HG02588 (cell line): Measurements from ENCODE around the gene SLC44A5.
"Not testable (repeated sequence)": the region's sequence is repeated elsewhere in the genome, so short reads cannot be mapped to it uniquely, and the experiment has no call there.

Source experiments
- ATAC-seq: cut with Tn5 transposase; IDR thresholded peaks from one replicate; pipeline ENCODE4 v1.9.1; 2021; ENCODE audit warnings: mild to moderate bottlenecking, moderate library complexity; ENCODE audit not compliant: unreplicated experiment

Gene SLC44A5

GRCh38 chr1:75469586-75470173, 141.2 kb downstream of the SLC44A5 start:
- ATAC-seq, result no peak

- ATAC-seq, result no peak
Observed at GRCh38 chr1:75461808-75462325, 149.0 kb downstream of the SLC44A5 start.

- ATAC-seq, result no peak
Observed at GRCh38 chr1:75449998-75450397, 160.9 kb downstream of the SLC44A5 start.

DNA sequence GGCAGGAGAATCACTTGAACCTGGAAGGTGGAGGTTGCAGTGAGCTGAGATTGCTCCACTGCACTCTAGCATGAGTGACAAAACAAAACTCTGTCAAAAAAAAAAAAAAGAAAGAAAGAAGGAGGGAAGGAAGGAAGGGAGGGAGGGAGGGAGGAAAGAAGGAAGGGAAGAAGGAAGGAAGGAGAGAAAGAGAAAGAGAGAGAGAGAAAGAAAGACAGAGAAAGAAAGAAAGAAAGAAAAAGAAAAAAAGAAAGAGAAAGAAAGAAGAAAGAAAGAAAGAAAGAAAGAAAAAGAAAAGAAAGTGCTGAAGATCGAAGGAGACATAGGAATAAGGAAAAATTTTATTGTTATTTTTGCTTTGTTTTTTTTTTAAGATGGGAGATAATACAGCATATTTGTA, 166.7 kb downstream of the SLC44A5 start:
- no peak for ATAC-seq

GRCh38 chr1:75440274-75440673, 170.6 kb downstream of the SLC44A5 start:
- ATAC-seq, result no peak

DNA sequence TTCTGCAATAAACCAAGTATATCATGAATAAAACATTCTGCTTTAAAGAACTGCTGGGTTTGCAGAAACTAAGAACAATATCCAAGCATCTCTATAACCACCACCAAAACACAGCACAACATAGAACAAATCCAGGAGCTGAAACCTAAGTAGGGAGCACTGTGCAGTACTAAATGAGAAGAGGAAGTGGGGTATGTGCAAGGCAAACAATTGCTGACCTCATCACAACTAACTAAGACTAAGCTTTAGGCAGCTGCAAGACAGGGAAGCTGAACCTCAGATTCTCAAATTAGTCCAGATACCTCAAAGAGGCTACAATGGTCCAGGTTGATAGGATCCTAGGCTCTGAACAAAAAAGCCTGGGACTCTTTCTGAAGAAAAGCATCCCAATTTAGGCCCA, 172.6 kb downstream of the SLC44A5 start:
- no peak for ATAC-seq

DNA sequence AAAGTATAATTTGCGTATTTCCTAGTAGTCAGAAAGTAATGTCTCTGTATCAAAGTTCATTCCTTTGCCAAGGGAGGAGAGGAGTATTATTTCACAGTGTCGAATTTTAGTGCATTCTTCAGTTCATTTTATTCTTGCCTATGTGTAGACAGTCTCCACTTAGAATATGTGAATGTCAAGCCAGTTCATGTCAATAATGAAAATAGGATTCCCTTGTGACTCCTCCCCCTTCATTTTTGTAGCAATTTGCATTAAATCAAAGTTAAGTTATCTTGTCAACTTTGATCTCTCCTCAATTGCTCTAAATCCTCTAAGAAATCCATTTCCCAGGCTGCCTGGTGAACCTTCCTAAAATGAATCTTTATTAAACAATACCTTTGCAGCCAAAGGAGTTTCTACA, 179.1 kb downstream of the SLC44A5 start:
- no peak for ATAC-seq

- ATAC-seq, result no peak
Observed at GRCh38 chr1:75430526-75430925, 180.4 kb downstream of the SLC44A5 start.

- ATAC-seq, result no peak
Observed at GRCh38 chr1:75426688-75427087, 184.2 kb downstream of the SLC44A5 start.

- ATAC-seq, result no peak
Observed at GRCh38 chr1:75425001-75425650, 185.8 kb downstream of the SLC44A5 start.

DNA sequence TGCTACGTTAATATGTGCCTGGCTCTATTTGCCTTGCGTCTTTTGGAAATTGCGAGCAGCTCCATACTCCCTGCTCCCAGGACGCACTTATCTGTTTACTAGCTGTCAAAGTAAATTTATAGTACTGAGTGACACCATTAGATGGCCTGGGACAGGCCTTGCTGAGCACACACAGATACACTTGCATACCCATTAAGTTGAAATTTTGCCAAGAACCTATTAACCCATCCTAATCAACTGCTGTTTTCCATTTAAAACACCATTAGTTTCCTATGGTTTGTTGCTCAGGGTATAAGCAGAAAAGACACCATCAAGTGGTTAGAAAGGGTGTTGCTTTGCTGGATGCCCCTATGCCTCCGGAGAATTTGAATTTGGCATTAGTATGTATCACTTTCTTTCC, 187.3 kb downstream of the SLC44A5 start:
- ATAC-seq, result no peak

DNA sequence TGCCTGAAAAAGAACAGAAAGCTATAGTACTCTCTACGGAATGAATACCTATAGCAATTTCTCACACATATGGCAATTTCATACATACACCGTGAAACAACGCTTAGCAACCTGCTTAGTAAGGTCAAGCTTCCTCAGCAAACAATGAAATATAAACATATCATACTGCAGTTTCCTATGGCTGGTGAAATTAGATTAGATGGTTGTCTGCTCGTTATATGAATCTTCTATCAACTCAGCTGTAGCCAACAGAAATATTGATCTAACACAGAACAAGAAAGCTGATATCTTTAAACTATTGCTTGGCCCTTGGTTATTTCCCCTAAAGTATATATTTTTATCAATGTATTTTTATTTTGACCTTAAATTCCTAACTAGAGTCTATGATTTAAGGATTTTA, 187.8 kb downstream of the SLC44A5 start:
- no peak for ATAC-seq

DNA sequence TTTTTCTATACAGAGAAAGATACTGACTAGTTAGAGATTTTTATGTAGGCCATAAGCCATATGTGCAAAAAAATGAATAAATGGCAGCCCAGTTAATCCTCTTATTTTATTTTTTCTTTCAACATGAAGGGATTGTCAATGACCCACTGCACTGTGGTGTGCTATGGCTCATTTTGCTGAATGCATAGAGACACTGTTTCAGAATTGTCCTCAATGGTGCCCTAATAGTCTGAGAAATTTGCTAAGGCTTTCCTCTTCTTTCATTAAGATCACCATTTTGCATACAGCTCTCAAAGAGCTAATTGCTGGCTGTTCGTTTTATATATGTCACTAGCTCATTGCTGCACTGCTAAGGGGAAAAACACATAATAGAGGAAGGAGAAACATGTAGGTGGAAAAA, 189.5 kb downstream of the SLC44A5 start:
- ATAC-seq, result no peak

GRCh38 chr1:75415187-75415586, 195.7 kb downstream of the SLC44A5 start:
- ATAC-seq, result no peak

GRCh38 chr1:75412616-75413015, 198.3 kb downstream of the SLC44A5 start:
- ATAC-seq, result no peak

DNA sequence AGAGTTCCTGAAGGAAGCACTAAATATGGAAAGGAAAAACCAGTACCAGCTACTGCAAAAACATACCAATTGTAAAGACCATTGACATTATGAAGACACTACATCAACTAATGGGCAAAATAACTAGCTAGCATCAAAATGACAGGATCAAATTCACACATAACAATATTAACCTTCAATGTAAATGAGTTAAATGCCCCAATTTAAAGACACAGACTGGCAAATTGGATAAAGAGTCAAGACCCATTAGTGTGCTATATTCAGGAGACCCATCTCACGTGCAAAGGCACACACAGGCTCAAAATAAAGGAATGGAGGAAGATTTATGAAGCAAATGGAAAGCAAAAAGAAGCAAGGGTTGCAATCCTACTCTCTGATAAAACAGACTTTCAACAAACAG, 206.2 kb downstream of the SLC44A5 start:
- not testable (repeated sequence) for ATAC-seq

GRCh38 chr1:75403147-75403646, 207.7 kb downstream of the SLC44A5 start:
- ATAC-seq, result not testable (repeated sequence)

GRCh38 chr1:75400716-75401115, 210.2 kb downstream of the SLC44A5 start:
- ATAC-seq, result no peak

GRCh38 chr1:75396745-75397144, 214.2 kb downstream of the SLC44A5 start:
- ATAC-seq, result no peak

- no peak for ATAC-seq
Observed at GRCh38 chr1:75396260-75396659, 214.7 kb downstream of the SLC44A5 start.

- peak; percentile 54 for ATAC-seq
Observed at GRCh38 chr1:75394386-75395139, 216.4 kb downstream of the SLC44A5 start.

DNA sequence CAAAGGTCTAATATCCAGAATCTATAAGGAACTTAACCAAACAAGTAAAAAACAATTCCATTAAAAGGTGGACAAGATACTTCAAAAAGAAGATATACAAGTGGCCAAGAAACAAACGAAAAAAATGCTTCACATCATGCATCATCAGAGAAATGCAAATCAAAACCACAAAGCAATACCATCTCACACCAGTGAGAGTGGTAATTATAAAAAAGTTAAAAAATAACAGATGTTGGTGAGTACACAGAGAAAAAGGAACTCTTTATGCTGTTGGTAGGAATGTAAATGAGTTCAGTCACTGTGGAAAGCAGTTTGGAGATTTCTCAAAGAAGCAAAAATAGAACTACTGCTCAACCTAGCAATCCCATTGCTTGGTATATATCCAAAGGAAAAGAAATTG, 218.6 kb downstream of the SLC44A5 start:
- peak; percentile 96 for ATAC-seq
